Retinal pigment epithelial cell (primary cell): Measurements from ENCODE around the gene CDKN2B-AS1.

ENCODE experiments used
- DNase-seq: peaks from one replicate; pipeline ENCODE4 v3.0.0-alpha.2; 2010; ENCODE audit warnings: low read depth
- H3K4me3 ChIP-seq: 2 replicates; pipeline ENCODE4 v1.5.1; 2011; ENCODE audit warnings: mild to moderate bottlenecking, low read length, control low read depth, moderate library complexity
- CTCF ChIP-seq: conservative IDR thresholded peaks from 2 replicates; pipeline ENCODE4 v1.5.1; 2011; ENCODE audit warnings: low read depth, low read length, control low read depth, inconsistent platforms

CDKN2B-AS1 gene

DNA sequence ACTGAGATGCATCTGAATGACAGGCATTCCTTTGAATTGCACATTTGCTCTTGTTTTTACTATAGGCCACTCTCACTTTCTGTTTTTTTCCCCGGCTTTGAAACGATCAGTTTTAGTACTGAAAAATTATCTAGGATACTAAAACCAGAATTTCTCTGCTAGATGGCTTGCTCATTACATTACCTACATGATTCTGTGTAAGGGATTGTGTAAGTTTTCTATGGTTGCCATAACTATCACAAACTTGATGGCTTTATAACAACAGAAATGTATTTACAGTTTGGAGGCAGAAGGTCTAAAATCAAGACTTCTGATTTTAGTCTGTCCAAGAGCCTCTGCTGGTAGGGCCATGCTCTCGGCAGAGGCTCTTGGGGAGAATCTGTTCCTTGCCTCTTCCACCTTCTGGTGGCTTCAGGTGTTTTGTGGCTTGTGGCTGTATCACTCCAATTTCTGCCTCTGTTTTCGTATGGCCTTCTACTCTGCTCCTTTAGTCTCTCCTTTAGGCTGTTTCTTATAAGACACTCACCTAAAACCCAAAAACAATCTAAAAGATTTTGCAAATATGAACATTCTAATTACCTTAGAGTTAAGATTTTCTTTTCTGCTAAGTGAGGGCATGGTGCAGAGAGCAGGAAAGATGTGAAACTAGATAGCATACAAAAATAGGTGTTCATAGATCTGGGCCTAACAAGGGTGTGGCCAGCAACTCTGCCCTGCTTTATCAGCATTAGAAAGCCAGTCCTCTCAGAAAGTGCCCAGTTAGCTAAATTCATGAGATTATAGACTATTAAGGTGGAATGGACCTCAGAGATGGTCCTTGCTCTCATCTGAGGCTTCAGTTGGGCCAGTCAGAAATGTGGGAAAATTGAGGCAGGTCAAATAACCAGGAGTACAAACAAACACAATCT is 107.8 kb downstream of the CDKN2B-AS1 start:
- TF ChIP-seq CTCF, result no peak
- no peak overlapping the region for H3K4me3 ChIP-seq
- no peak for DNase-seq

GRCh38 chr9:22103685-22104575 is 109.3 kb downstream of the CDKN2B-AS1 start:
- no peak overlapping the region for H3K4me3 ChIP-seq
- DNase-seq, result no peak
- no peak for TF ChIP-seq CTCF

DNA sequence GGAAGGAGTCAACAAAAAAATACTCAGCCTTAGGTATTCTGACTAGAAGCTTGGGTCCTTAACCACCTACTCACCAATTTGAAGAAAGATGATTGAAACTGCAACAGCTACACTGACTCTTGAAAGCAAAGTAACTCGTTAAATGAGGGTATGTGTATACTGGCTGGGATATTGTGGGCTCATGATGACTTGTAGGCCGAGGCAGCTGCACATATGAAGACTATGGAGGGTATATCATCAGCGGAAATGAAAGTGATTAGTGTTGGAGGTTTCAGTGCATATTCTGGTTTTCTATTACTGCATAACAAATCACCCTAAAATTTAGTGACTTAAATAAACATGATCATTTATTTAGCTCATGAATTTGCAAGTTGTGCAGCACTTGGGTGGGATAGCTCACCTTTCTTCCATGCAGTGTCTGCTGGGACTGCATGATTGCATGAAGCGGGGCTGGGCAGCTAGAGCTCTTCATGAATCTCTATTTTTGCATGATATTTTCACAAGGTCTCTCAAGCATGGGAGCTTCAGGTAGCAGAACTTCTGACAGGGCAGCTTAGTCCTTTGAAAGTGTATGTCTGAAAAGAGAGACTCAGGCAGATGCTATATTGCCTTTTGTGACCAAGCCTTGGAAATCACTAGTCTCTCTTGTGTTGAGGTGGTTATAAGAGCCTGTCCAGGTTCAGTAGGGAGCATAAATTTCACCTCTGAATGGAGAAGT is 110.6 kb downstream of the CDKN2B-AS1 start:
- no peak for TF ChIP-seq CTCF
- H3K4me3 ChIP-seq, result no peak overlapping the region
- no peak for DNase-seq

DNA sequence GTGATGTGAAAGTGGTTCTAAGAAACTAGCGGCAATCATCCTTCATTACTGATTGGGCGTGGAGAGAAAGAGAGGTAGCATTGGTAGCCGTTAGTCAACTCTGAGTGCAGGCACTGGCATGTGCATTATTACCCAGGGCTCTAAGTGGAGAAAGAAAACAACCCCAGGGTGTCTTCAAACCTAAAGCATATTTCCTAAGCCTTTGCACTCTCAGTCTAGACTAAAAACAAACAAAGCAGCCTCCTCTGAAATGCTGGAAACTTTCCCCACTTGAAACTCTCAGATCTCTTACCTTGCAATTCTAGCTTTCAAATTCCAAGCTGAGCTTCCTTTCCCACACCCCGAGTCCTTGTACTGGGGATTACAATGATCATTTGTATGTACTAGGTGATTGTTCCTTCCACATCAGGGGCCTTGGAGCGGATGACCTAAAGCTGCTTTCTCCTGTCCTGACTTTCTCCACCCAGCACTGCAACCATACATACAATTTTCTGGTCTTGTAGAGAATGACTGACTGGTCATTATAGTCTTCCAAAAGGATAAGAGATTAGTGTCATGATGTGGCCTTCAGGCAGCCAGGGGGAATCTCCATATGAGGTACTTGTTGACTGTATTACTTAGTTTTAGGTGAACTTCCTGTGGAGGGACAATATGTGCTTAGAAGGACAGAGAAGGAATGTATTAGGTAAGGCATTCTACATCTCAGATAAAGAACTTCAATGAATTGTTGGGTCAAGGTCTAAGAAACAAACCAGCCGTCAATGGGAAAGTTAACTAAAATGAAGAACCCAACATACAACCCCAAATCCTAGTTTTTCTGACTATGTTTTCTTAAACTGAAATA is 112.8 kb downstream of the CDKN2B-AS1 start:
- no peak for TF ChIP-seq CTCF
- peak; percentile 75 for DNase-seq

GRCh38 chr9:22108581-22109370 is 114.2 kb downstream of the CDKN2B-AS1 start:
- DNase-seq, result no peak
- no peak overlapping the region for H3K4me3 ChIP-seq
- TF ChIP-seq CTCF, result no peak

More for the DNA sequence above, 112.8 kb downstream of the CDKN2B-AS1 start:
- H3K4me3 ChIP-seq, result no peak overlapping the region
